Heart left ventricle (tissue), 16 donors: Measurements from ENCODE around the gene NKX2-1. TPM values are rescaled to one million over a fixed set of nuclear protein-coding genes. Genes with fewer than 3 reads are reported as not detected.

Source experiments
- ATAC-seq, 4 donors: fragments of 200-7000 bp; cut with Tn5 transposase; one replicate each; pipeline ENCODE4 v1.9.1; 2020 to 2022; ENCODE audit warnings: moderate library complexity in 4 of 4, mild to moderate bottlenecking in 3 of 4, moderate number of reproducible peaks in 1 of 4
- DNase-seq, 5 donors: peaks; one replicate each; pipeline ENCODE4 v3.0.0-alpha.2; 2020
- H3K27ac ChIP-seq, 12 donors: fragments of 200-600 bp; sonication (generic) in 4 of 12; one replicate each; pipeline versions ENCODE4 v1.5.0 to v1.8.0; 2016 to 2022; ENCODE audit warnings: mild to moderate bottlenecking in 2 of 12
- H3K27me3 ChIP-seq, 9 donors: fragments of 200-600 bp; sonication (generic) in 2 of 9; one replicate each; pipeline versions ENCODE4 v1.5.1 to v1.8.0; 2016 to 2022; ENCODE audit warnings: mild to moderate bottlenecking in 3 of 9
- H3K36me3 ChIP-seq, 9 donors: fragments of 200-600 bp; sonication (generic) in 2 of 9; one replicate each; pipeline versions ENCODE4 v1.5.0 to v1.8.0; 2018 to 2022; ENCODE audit warnings: mild to moderate bottlenecking in 2 of 9
- H3K4me1 ChIP-seq, 12 donors: fragments of 200-600 bp; sonication (generic) in 4 of 12; one replicate each; pipeline versions ENCODE4 v1.5.0 to v1.8.0; 2016 to 2022; ENCODE audit warnings: mild to moderate bottlenecking in 3 of 12
- H3K4me3 ChIP-seq, 12 donors: fragments of 200-600 bp; sonication (generic) in 4 of 12; one replicate each; pipeline versions ENCODE4 v1.5.0 to v1.8.0; 2017 to 2022; ENCODE audit warnings: mild to moderate bottlenecking in 9 of 12, moderate library complexity in 4 of 12
- H3K9me3 ChIP-seq, 12 donors: fragments of 200-600 bp; sonication (generic) in 4 of 12; one replicate each; pipeline versions ENCODE4 v1.5.0 to v1.8.0; 2016 to 2022; ENCODE audit warnings: mild to moderate bottlenecking in 1 of 12
- POLR2A ChIP-seq, 2 donors: fragments of 450-650 bp; IDR thresholded peaks; one replicate each; pipeline ENCODE4 v1.6.1; 2017; ENCODE audit warnings: antibody characterized with exemption in 2 of 2, mild to moderate bottlenecking in 2 of 2, moderate library complexity in 2 of 2
- WGBS, 4 donors: extraction: QIAGEN DNeasy Blood & Tissue Kit in 2 of 4; methylation state at CpG; one replicate each; pipeline versions ENCODE4 v1.1.5 to v1.1.7; 2013 to 2018; 5-methylcytosine and 5-hydroxymethylcytosine counted together
- intact Hi-C, 10 donors: fragments of 100-400 bp; cut with DNase I; formaldehyde crosslinking; loops; one replicate each; pipeline versions ENCODE4 v1.11.1 to v1.14.2; 2022
- polyA plus RNA-seq, 2 donors: library from polyadenylated mRNA; stranded (reverse); fragments of 200-250 nt; gene quantifications; one replicate each; pipeline ENCODE4 v1.2.3, GENCODE V29; 2013
- total RNA-seq, 9 donors: library from RNA; depleted of rRNA in 2 of 9; stranded (reverse); fragments of >200 nt in 2 of 9; fragmentation: NEBNext Ultra II Directional in 3 of 9; extraction: Animal tissue kit (Norgen Biotek cat#: 25700) in 3 of 9; gene quantifications; one replicate each; pipeline versions ENCODE4 v1.1.0 to v1.2.4, GENCODE V29; 2016 to 2023
- TF ChIP-seq, protein P1 (sequence below), 12 donors: fragments of 200-600 bp; sonication (generic) in 4 of 12; IDR thresholded peaks; one replicate each; pipeline versions ENCODE4 v1.5.0 to v1.8.0; 2018 to 2022; ENCODE audit warnings: antibody characterized with exemption in 12 of 12, mild to moderate bottlenecking in 5 of 12
- donor health status: ischemic (EF 13 %, LVEDD 7.1; RV severe dilation, severe dysfunction).
- donor health status: healthy with polysubstance abuse.
- donor health status: DM: no; HTN: yes; CAD: no.
- donor health status: DM: no; HTN: no; CAD: no.
- donor health status: ischemic (EF 25% LVEDD 6.9; RV normal size, moderate dysfunction).
- donor health status: ischemic (EF 25% LVEDD 5.7; RV mildly dilated, moderate dysfunction).
- donor health status: healthy.
- donor health status: DM: yes; HTN: yes; CAD: no.
- donor health status: ischemic (EF 35%, LVEDD 5.7; RV mildly dilated, moderate dysfunction).
- donor health status: nonischemic (EF 11% LVEDD 7.7; RV severe dilation, severe dysfunction).
- donor health status: DM: yes; HTN: yes; CAD: no.
- donor health status: PGD.
- donor health status: ischemic (EF 29% LVEDD 5.4; RV normal size, mild dysfunction).
- donor health status: nonischemic (EF 23%, LVEDD 6.1; RV moderate dilation, normal function).

The NKX2-1 gene
- total and polyA plus RNA-seq, 11 donors, result not detected

GRCh38 chr14:36505892-36506731, 13.9 kb downstream of the NKX2-1 start:
- WGBS, 4 donors, result 1 to 2% (median 2%) methylated on average over 23 to 35 of the region's 35 CpGs
- TF ChIP-seq, protein P1, sequence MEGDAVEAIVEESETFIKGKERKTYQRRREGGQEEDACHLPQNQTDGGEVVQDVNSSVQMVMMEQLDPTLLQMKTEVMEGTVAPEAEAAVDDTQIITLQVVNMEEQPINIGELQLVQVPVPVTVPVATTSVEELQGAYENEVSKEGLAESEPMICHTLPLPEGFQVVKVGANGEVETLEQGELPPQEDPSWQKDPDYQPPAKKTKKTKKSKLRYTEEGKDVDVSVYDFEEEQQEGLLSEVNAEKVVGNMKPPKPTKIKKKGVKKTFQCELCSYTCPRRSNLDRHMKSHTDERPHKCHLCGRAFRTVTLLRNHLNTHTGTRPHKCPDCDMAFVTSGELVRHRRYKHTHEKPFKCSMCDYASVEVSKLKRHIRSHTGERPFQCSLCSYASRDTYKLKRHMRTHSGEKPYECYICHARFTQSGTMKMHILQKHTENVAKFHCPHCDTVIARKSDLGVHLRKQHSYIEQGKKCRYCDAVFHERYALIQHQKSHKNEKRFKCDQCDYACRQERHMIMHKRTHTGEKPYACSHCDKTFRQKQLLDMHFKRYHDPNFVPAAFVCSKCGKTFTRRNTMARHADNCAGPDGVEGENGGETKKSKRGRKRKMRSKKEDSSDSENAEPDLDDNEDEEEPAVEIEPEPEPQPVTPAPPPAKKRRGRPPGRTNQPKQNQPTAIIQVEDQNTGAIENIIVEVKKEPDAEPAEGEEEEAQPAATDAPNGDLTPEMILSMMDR (IDR thresholded peaks at IDR 0.05), result no peak
- no peak for TF ChIP-seq POLR2A (IDR thresholded peaks at IDR 0.05)
- DNase-seq (no peak), ATAC-seq (no peak)
- Histone ChIP-seq H3K27ac (no peak overlapping the region), H3K4me1 (peaks cover 0 to 18% (median 7%) of the 10 kb centered on the region in 12 donors), H3K4me3 (no peak overlapping the region), H3K27me3 (peaks cover 66 to 100% (median 98%) of the 10 kb centered on the region in 9 donors), H3K9me3 (no peaks in the 10 kb centered on the region), H3K36me3 (no peaks in the 10 kb centered on the region)
- intact Hi-C loops, result no loop called here

GRCh38 chr14:36505181-36505815, 14.7 kb downstream of the NKX2-1 start:
- peaks cover 0 to 18% (median 7%) of the 10 kb centered on the region in 12 donors for H3K4me1 ChIP-seq
- ATAC-seq, result no peak
- no peak for TF ChIP-seq POLR2A (IDR thresholded peaks at IDR 0.05)
- TF ChIP-seq, protein P1 (IDR thresholded peaks at IDR 0.05), result no peak
- 2 to 3% (median 2%) methylated on average over 35 to 46 of the region's 46 CpGs for WGBS, 4 donors
- peaks cover 64 to 100% (median 97%) of the 10 kb centered on the region in 9 donors for H3K27me3 ChIP-seq
- intact Hi-C loops, result no loop called here
- no peak overlapping the region for H3K27ac ChIP-seq
- DNase-seq, result no peak
- no peaks in the 10 kb centered on the region for H3K9me3 ChIP-seq
- no peak overlapping the region for H3K4me3 ChIP-seq
- H3K36me3 ChIP-seq, result no peaks in the 10 kb centered on the region

GRCh38 chr14:36504771-36505175, 15.3 kb downstream of the NKX2-1 start:
- Histone ChIP-seq H3K4me1 (peaks cover 0 to 18% (median 7%) of the 10 kb centered on the region in 12 donors), H3K27ac (no peak overlapping the region), H3K36me3 (no peaks in the 10 kb centered on the region), H3K27me3 (peaks cover 59 to 100% (median 97%) of the 10 kb centered on the region in 9 donors), H3K4me3 (peak overlapping the region in 1 of 12 donors; percentile 9), H3K9me3 (no peaks in the 10 kb centered on the region)
- WGBS, 4 donors, result 8 to 16% (median 13%) methylated on average over 6 of the region's 6 CpGs
- ATAC-seq, result no peak
- DNase-seq, result no peak
- intact Hi-C loops, result no loop called here
- TF ChIP-seq POLR2A (IDR thresholded peaks at IDR 0.05), result no peak
- TF ChIP-seq, protein P1 (IDR thresholded peaks at IDR 0.05), result no peak
